SK-N-SH treated with all-trans-retinoic acid at 6 μM for 48 hours (cell line): Measurements from ENCODE around the gene GNPDA1.

Experiments used
- ATAC-seq: fragments of 200-7000 bp; cut with Tn5 transposase; 3 replicates; pipeline ENCODE4 v1.9.1; 2020; ENCODE audit warnings: mild to moderate bottlenecking, moderate library complexity
- BACH2 ChIP-seq: fragments of 250-450 bp; sonication (Bioruptor Pico); IDR thresholded peaks from 2 replicates; pipeline ENCODE4 v1.9.0; 2021; ENCODE audit warnings: mild to moderate bottlenecking, borderline replicate concordance
- CREB5 ChIP-seq: fragments of 250-450 bp; sonication (Bioruptor Pico); IDR thresholded peaks from 2 replicates; pipeline ENCODE4 v1.5.1; 2020; ENCODE audit warnings: low read depth, mild to moderate bottlenecking, moderate library complexity
- CSDC2 ChIP-seq: fragments of 250-450 bp; sonication (Bioruptor Pico); IDR thresholded peaks from 2 replicates; pipeline ENCODE4 v1.5.0; 2020; ENCODE audit warnings: mild to moderate bottlenecking, moderate library complexity
- CSRNP3 ChIP-seq: fragments of 250-450 bp; sonication (Bioruptor Pico); IDR thresholded peaks from 2 replicates; pipeline ENCODE4 v1.5.1; 2021; ENCODE audit warnings: mild to moderate bottlenecking, moderate library complexity
- ESRRG ChIP-seq: fragments of 250-450 bp; sonication (Bioruptor Pico); IDR thresholded peaks from 2 replicates; pipeline ENCODE4 v1.6.1; 2021; ENCODE audit warnings: mild to moderate bottlenecking
- GLIS3 ChIP-seq: fragments of 250-450 bp; sonication (Bioruptor Pico); IDR thresholded peaks from 2 replicates; pipeline ENCODE4 v1.5.0; 2020; ENCODE audit warnings: mild to moderate bottlenecking, moderate library complexity
- ISL1 ChIP-seq: fragments of 250-450 bp; sonication (Bioruptor Pico); IDR thresholded peaks from 2 replicates; pipeline ENCODE4 v2.1.2; 2022; ENCODE audit warnings: mild to moderate bottlenecking, moderate library complexity
- OSR1 ChIP-seq: fragments of 250-450 bp; sonication (Bioruptor Pico); IDR thresholded peaks from 2 replicates; pipeline ENCODE4 v1.8.0; 2022; ENCODE audit warnings: moderate library complexity, mild to moderate bottlenecking, inconsistent platforms
- PATZ1 ChIP-seq: fragments of 250-450 bp; sonication (Bioruptor Pico); IDR thresholded peaks from 2 replicates; pipeline ENCODE4 v1.8.0; 2020; ENCODE audit warnings: mild to moderate bottlenecking, moderate library complexity, borderline replicate concordance
- POU6F1 ChIP-seq: fragments of 250-450 bp; sonication (Bioruptor Pico); IDR thresholded peaks from 2 replicates; pipeline ENCODE4 v1.8.0; 2021; ENCODE audit warnings: low read depth, mild to moderate bottlenecking, moderate library complexity, borderline replicate concordance
- PPARA ChIP-seq: fragments of 250-450 bp; sonication (Bioruptor Pico); IDR thresholded peaks from 2 replicates; pipeline ENCODE4 v1.5.0; 2020; ENCODE audit warnings: mild to moderate bottlenecking, borderline replicate concordance
- RARB ChIP-seq: fragments of 250-450 bp; sonication (Bioruptor Pico); IDR thresholded peaks from 2 replicates; pipeline ENCODE4 v1.8.0; 2021; ENCODE audit warnings: mild to moderate bottlenecking, moderate library complexity
- TCF4 ChIP-seq: fragments of 250-450 bp; sonication (Bioruptor Pico); IDR thresholded peaks from 2 replicates; pipeline ENCODE4 v1.8.0; 2021; ENCODE audit warnings: mild to moderate bottlenecking, moderate library complexity, borderline replicate concordance
- TOX ChIP-seq: fragments of 250-450 bp; sonication (Bioruptor Pico); IDR thresholded peaks from 2 replicates; pipeline ENCODE4 v1.8.0; 2021; ENCODE audit warnings: mild to moderate bottlenecking, moderate library complexity, borderline replicate concordance
- TSHZ2 ChIP-seq: fragments of 250-450 bp; sonication (Bioruptor Pico); IDR thresholded peaks from 2 replicates; pipeline ENCODE4 v1.5.0; 2020; ENCODE audit warnings: mild to moderate bottlenecking, moderate library complexity
- ZC3H10 ChIP-seq: fragments of 250-450 bp; sonication (Bioruptor Pico); IDR thresholded peaks from 2 replicates; pipeline ENCODE4 v1.5.1; 2021; ENCODE audit warnings: mild to moderate bottlenecking, moderate library complexity
- ZFP30 ChIP-seq: fragments of 450-650 bp; formaldehyde crosslinking; IDR thresholded peaks from 2 replicates; pipeline ENCODE4 v1.5.0; 2022; ENCODE audit warnings: mild to moderate bottlenecking, moderate library complexity
- ZNF565 ChIP-seq: fragments of 450-650 bp; formaldehyde crosslinking; conservative IDR thresholded peaks from 2 replicates; pipeline ENCODE4 v1.5.0; 2020; ENCODE audit warnings: low read depth, mild to moderate bottlenecking, moderate library complexity
- ZNF70 ChIP-seq: fragments of 450-650 bp; formaldehyde crosslinking; IDR thresholded peaks from 2 replicates; pipeline ENCODE4 v1.5.0; 2020; ENCODE audit warnings: mild to moderate bottlenecking, moderate library complexity
- ZNF8 ChIP-seq: fragments of 450-650 bp; formaldehyde crosslinking; IDR thresholded peaks from 2 replicates; pipeline ENCODE4 v1.5.0; 2020; ENCODE audit warnings: mild to moderate bottlenecking, moderate library complexity

GNPDA1 gene

GRCh38 chr5:141986072-141986471 lies 26.8 kb downstream of the GNPDA1 start:
- ATAC-seq: no peak
- no peak for TF ChIP-seq ZNF8 (CRISPR knock-in tag)
- no peak for TF ChIP-seq CSDC2 (CRISPR knock-in tag)
- no peak for TF ChIP-seq CREB5 (CRISPR knock-in tag)
- TF ChIP-seq ISL1: no peak
- no peak for TF ChIP-seq RARB
- no peak for TF ChIP-seq TOX

GRCh38 chr5:141982626-141983025 lies 30.2 kb downstream of the GNPDA1 start:
- no peak for ATAC-seq
- no peak for TF ChIP-seq POU6F1 (CRISPR knock-in tag)
- no peak for TF ChIP-seq TOX
- no peak for TF ChIP-seq ISL1
- no peak for TF ChIP-seq CSRNP3 (CRISPR knock-in tag)
- TF ChIP-seq PATZ1: no peak
- TF ChIP-seq TCF4 (CRISPR knock-in tag): no peak

GRCh38 chr5:141978389-141978788 lies 34.4 kb downstream of the GNPDA1 start:
- TF ChIP-seq ZNF565 (CRISPR knock-in tag): no peak
- TF ChIP-seq ZNF70 (CRISPR knock-in tag): no peak
- no peak for TF ChIP-seq RARB
- no peak for TF ChIP-seq ESRRG (CRISPR knock-in tag)
- no peak for TF ChIP-seq CSDC2 (CRISPR knock-in tag)
- no peak for TF ChIP-seq ZNF8 (CRISPR knock-in tag)
- TF ChIP-seq TCF4 (CRISPR knock-in tag): no peak
- no peak for TF ChIP-seq ZC3H10 (CRISPR knock-in tag)
- TF ChIP-seq PATZ1: no peak
- TF ChIP-seq ZFP30 (CRISPR knock-in tag): no peak
- no peak for ATAC-seq

- no peak for ATAC-seq
- TF ChIP-seq BACH2 (CRISPR knock-in tag) (no peak), PPARA (no peak), GLIS3 (CRISPR knock-in tag) (no peak), TCF4 (CRISPR knock-in tag) (no peak), TSHZ2 (CRISPR knock-in tag) (no peak), CSDC2 (CRISPR knock-in tag) (no peak), OSR1 (CRISPR knock-in tag) (no peak)
Measured at GRCh38 chr5:141976176-141976575, 36.7 kb downstream of the GNPDA1 start.
